GM12878 (cell line): ENCODE data around the gene CORO7. TPM values are rescaled to one million over a fixed set of nuclear protein-coding genes. Genes with fewer than 3 reads are reported as not detected.

Experiments used
- ATAC-seq: fragments of 200-7000 bp; cut with Tn5 transposase; 3 replicates; pipeline ENCODE4 v1.9.1; 2020; ENCODE audit warnings: mild to moderate bottlenecking, moderate library complexity
- BruUV-seq: library from RNA; stranded (reverse); fragments of 400-500 nt; replicated peaks from 2 replicates; lab custom pipeline; 2021; lab: Mats Ljungman, UMichigan
- CTCF ChIA-PET: fragments of 300-600 bp; sonication (Branson Sonifier 250); formaldehyde crosslinking; extraction: SDS; loops from one replicate; lab custom pipeline; 2021; ENCODE audit warnings: inconsistent platforms; lab: Yijun Ruan, JAX
- POLR2A ChIA-PET: fragments of 350-600 bp; formaldehyde crosslinking; extraction: SDS; loops from one replicate; lab custom pipeline; 2021; ENCODE audit warnings: inconsistent platforms; lab: Charles Lee
- RAD21 ChIA-PET: fragments of 300-600 bp; sonication (Branson Sonifier 250); formaldehyde crosslinking; loops from one replicate; lab custom pipeline; 2023; ENCODE audit warnings: antibody characterized with exemption; ENCODE audit not compliant: unreplicated experiment; lab: Charles Lee
- SMC1A ChIA-PET: fragments of 300-600 bp; sonication (Branson Sonifier 250); formaldehyde crosslinking; loops from one replicate; lab custom pipeline; 2023; ENCODE audit not compliant: unreplicated experiment, uncharacterized antibody; lab: Charles Lee
- DNase-seq: peaks from one replicate; pipeline ENCODE4 v3.0.0-alpha.2; 2011; ENCODE audit warnings: low read depth, low spot score
- FAIRE-seq: peaks from 3 replicates; lab custom pipeline; 2011; peaks lifted over from hg19 to GRCh38; lab: Jason Lieb, UNC
- H2AFZ ChIP-seq: 2 replicates; pipeline ENCODE4 v1.6.0; 2011; ENCODE audit warnings: low read depth, low read length, control low read depth; ENCODE audit not compliant: control insufficient read depth
- H3K27ac ChIP-seq: 2 replicates; pipeline ENCODE4 v1.5.1; 2011; ENCODE audit warnings: control low read depth; ENCODE audit not compliant: control insufficient read depth, insufficient read depth
- H3K27me3 ChIP-seq, 2 experiments: replicated peaks in 1 of 2; 2 replicates each; pipeline versions ENCODE4 v1.6.0 to v1.6.1; 2011; ENCODE audit warnings: low read length in 1 of 2; ENCODE audit not compliant: control insufficient read depth in 2 of 2, insufficient read depth in 2 of 2
- H3K36me3 ChIP-seq, 2 experiments: 2 replicates each; pipeline ENCODE4 v1.5.1; 2011; ENCODE audit warnings: low read length in 1 of 2; ENCODE audit not compliant: control insufficient read depth in 2 of 2, insufficient read depth in 2 of 2
- H3K4me1 ChIP-seq: 2 replicates; pipeline ENCODE4 v1.6.1; 2011; ENCODE audit warnings: mild to moderate bottlenecking, low read length, moderate library complexity, mixed read lengths; ENCODE audit not compliant: control insufficient read depth, insufficient read depth
- H3K4me2 ChIP-seq: 2 replicates; pipeline ENCODE4 v1.6.0; 2011; ENCODE audit warnings: control low read depth; ENCODE audit not compliant: control insufficient read depth, insufficient read depth
- H3K4me3 ChIP-seq: fragments of 200-600 bp; sonication (generic); 2 replicates; pipeline ENCODE4 v1.5.1; 2016
- H3K79me2 ChIP-seq: 2 replicates; pipeline ENCODE4 v1.6.0; 2011; ENCODE audit warnings: low read length; ENCODE audit not compliant: control insufficient read depth, insufficient read depth
- H3K9ac ChIP-seq: 2 replicates; pipeline ENCODE4 v1.8.0; 2011; ENCODE audit warnings: low read length, control low read depth, mixed read lengths; ENCODE audit not compliant: control insufficient read depth, insufficient read depth
- H3K9me3 ChIP-seq: replicated peaks from 3 replicates; pipeline ENCODE4 v1.5.1; 2011; ENCODE audit warnings: mild to moderate bottlenecking, low read length; ENCODE audit not compliant: control insufficient read depth, insufficient read depth
- H4K20me1 ChIP-seq: 2 replicates; pipeline ENCODE4 v1.6.0; 2011; ENCODE audit not compliant: control insufficient read depth, insufficient read depth
- BHLHE40 ChIP-seq, 2 experiments: fragments of 450-650 bp in 1 of 2; IDR thresholded peaks; 2 replicates each; pipeline ENCODE4 v1.6.1; 2011 to 2017; ENCODE audit warnings: low read depth in 2 of 2, borderline replicate concordance in 1 of 2, improper control_type of control experiment in 1 of 2, low read length in 1 of 2, mild to moderate bottlenecking in 1 of 2
- BRCA1 ChIP-seq: IDR thresholded peaks from 2 replicates; pipeline ENCODE4 v1.6.1; 2011; ENCODE audit warnings: low read depth, low read length, improper control_type of control experiment
- CBX5 ChIP-seq: sonication (generic); IDR thresholded peaks from 2 replicates; pipeline ENCODE4 v1.6.1; 2016; ENCODE audit warnings: low read depth, moderate library complexity, mild to moderate bottlenecking, inconsistent platforms
- CEBPB ChIP-seq, 2 experiments: fragments of 150-350 bp in 1 of 2; IDR thresholded peaks; 2 replicates each; pipeline ENCODE4 v1.6.1; 2012 to 2014; ENCODE audit warnings: low read depth in 2 of 2, low read length in 2 of 2, borderline replicate concordance in 1 of 2, inconsistent platforms in 1 of 2
- EGR1 ChIP-seq, 2 experiments: IDR thresholded peaks; 1 replicate in 1 of 2; 2 replicates in 1 of 2; pipeline ENCODE4 v1.6.1; 2011 to 2012; ENCODE audit warnings: low read depth in 2 of 2, low read length in 2 of 2, borderline replicate concordance in 1 of 2, mild to moderate bottlenecking in 1 of 2, moderate library complexity in 1 of 2
- FOXK2 ChIP-seq: fragments of 450-650 bp; IDR thresholded peaks from 2 replicates; pipeline ENCODE4 v1.6.1; 2017; ENCODE audit warnings: mild to moderate bottlenecking, moderate library complexity
- IKZF1 ChIP-seq: fragments of 450-650 bp; conservative IDR thresholded peaks from 2 replicates; pipeline ENCODE4 v1.6.1; 2017; ENCODE audit warnings: antibody characterized with exemption, mild to moderate bottlenecking
- MXI1 ChIP-seq: fragments of 150-350 bp; IDR thresholded peaks from 2 replicates; pipeline ENCODE4 v1.6.1; 2011; ENCODE audit warnings: low read depth, mild to moderate bottlenecking, inconsistent platforms, low read length, improper control_type of control experiment
- NBN ChIP-seq: fragments of 450-650 bp; IDR thresholded peaks from 2 replicates; pipeline ENCODE4 v1.6.1; 2016
- PAX8 ChIP-seq: fragments of 450-650 bp; IDR thresholded peaks from 2 replicates; pipeline ENCODE4 v1.6.1; 2017; ENCODE audit warnings: mild to moderate bottlenecking, moderate library complexity
- PML ChIP-seq: IDR thresholded peaks from 2 replicates; pipeline ENCODE4 v1.6.1; 2012; ENCODE audit warnings: low read length, inconsistent platforms
- SRF ChIP-seq, 2 experiments: IDR thresholded peaks; 2 replicates each; pipeline ENCODE4 v1.6.1; 2011; ENCODE audit warnings: low read depth in 2 of 2, low read length in 2 of 2, mild to moderate bottlenecking in 1 of 2, moderate library complexity in 1 of 2
- SUPT20H ChIP-seq: IDR thresholded peaks from 2 replicates; pipeline ENCODE4 v1.6.1; 2011; ENCODE audit warnings: low read depth, mild to moderate bottlenecking, low read length, moderate library complexity, borderline replicate concordance; ENCODE audit not compliant: control insufficient read depth
- TARDBP ChIP-seq: IDR thresholded peaks from 2 replicates; pipeline ENCODE4 v1.6.1; 2016; ENCODE audit warnings: borderline replicate concordance
- WRNIP1 ChIP-seq: IDR thresholded peaks from 2 replicates; pipeline ENCODE4 v1.6.1; 2011; ENCODE audit warnings: low read depth, low read length, improper control_type of control experiment, borderline replicate concordance
- ZNF24 ChIP-seq: fragments of 450-650 bp; IDR thresholded peaks from 2 replicates; pipeline ENCODE4 v1.6.1; 2017; ENCODE audit warnings: antibody characterized with exemption, mild to moderate bottlenecking
- ZNF622 ChIP-seq: fragments of 450-650 bp; IDR thresholded peaks from 2 replicates; pipeline ENCODE4 v1.6.1; 2017; ENCODE audit warnings: mild to moderate bottlenecking, inconsistent platforms
- WGBS: methylation state at CpG from one replicate; pipeline ENCODE4 v1.1.6; 2016; ENCODE audit warnings: low lambda C conversion rate; ENCODE audit not compliant: insufficient replicate concordance, insufficient coverage; ENCODE audit errors: missing lambda C conversion rate; 5-methylcytosine and 5-hydroxymethylcytosine counted together
- in situ Hi-C: fragments of 300-500 bp; cut with MboI; formaldehyde crosslinking; loops from 9 replicates; pipeline ENCODE4 v1.14.3; 2018; ENCODE audit warnings: mixed read lengths
- intact Hi-C: fragments of 100-400 bp; cut with micrococcal nuclease; formaldehyde crosslinking; loops from one replicate; pipeline ENCODE4 v1.14.2; 2022; ENCODE audit not compliant: unreplicated experiment
- polyA plus RNA-seq, 11 experiments: library from polyadenylated mRNA; depleted of rRNA in 4 of 11; unstranded in 6 of 11; stranded (reverse) in 5 of 11; fragments of >200 nt; fragmentation: Nextera tagmentation in 4 of 11; fragmentation: Illumina TruSeq in 1 of 11; extraction: Ambion mirVana in 4 of 11; extraction: Trizol in 1 of 11; gene quantifications; 1 replicate in 1 of 11; 2 replicates in 10 of 11; pipeline versions ENCODE4 v1.2.1 to v1.2.3, GENCODE V29; 2011 to 2016; ENCODE audit warnings: inconsistent platforms in 2 of 11, missing spikeins in 2 of 11, low read depth in 1 of 11
- total RNA-seq, 4 experiments: library from RNA; depleted of rRNA in 3 of 4; stranded (reverse); fragments of >200 nt in 3 of 4; fragmentation: Illumina TruSeq in 1 of 4; extraction: Trizol in 1 of 4; gene quantifications; 2 replicates each; pipeline versions ENCODE4 v1.2.1 to v1.2.3, GENCODE V29; 2013 to 2021
- TF ChIP-seq, protein P1 (sequence below): fragments of 450-650 bp; conservative IDR thresholded peaks from 2 replicates; pipeline ENCODE4 v1.6.1; 2017; ENCODE audit warnings: mild to moderate bottlenecking, moderate library complexity
- TF ChIP-seq, protein P2 (sequence below): IDR thresholded peaks from 2 replicates; pipeline ENCODE4 v1.6.1; 2011; ENCODE audit warnings: borderline replicate concordance, low read depth, mild to moderate bottlenecking, moderate library complexity, low read length; ENCODE audit not compliant: insufficient read depth, poor library complexity, severe bottlenecking
- TF ChIP-seq, protein P3 (sequence below): IDR thresholded peaks from 2 replicates; pipeline ENCODE4 v1.6.1; 2011; ENCODE audit warnings: low read depth, low read length, improper control_type of control experiment, borderline replicate concordance

Gene CORO7
- total and polyA plus RNA-seq, 10 of the 15 experiments (the other 5 are each of a cell fraction or from before 2014, with no cell fraction given) = 0.64 to 89.2 (median 43.7) TPM

DNA sequence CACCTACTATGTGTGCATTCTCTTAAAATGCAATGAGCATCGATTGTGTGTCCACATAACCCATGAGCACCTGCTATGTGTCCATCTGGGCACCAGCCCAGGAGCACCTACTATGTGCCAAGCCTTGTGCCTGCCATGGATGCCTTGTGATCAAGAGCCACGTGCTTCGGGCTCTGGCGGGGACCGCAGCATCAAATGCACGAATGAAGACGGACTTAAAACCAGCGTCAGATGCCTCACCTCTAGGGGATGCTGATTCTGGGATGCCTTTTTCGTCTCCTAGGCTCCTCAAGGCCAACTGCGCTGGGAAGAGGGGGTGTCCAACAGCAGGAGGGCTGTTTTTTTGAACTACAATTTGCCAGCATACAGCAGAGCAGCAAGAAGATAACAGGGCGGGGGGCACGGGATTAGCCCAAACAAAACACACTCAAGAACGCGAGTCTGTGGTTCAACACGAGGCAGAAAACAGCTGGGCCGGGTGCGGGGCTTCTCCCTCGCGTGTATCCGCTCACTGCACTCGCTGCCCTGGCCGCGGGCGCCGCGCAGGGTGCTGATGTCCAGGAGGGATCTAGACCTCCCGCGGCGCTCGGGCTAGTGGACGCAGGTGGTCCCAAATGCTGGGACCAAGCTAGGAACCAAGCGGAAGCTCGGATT is 101.7 kb downstream of the CORO7 start:
- H3K9me3 ChIP-seq = no peaks in the 10 kb centered on the region
- SMC1A ChIA-PET = no interaction called here
- CTCF ChIA-PET = interaction anchor here (0.7 to 1.2 kb wide), 4 partner anchors 8 to 88 kb away, joined by 3 to 5 read pairs (median 3); no protein-coding TSS in a partner anchor
- peak overlapping the region; percentile 52 for H3K4me3 ChIP-seq
- BruUV-seq = no TSS peak
- H3K4me1 ChIP-seq = peaks cover 10% of the 10 kb centered on the region
- POLR2A ChIA-PET = interaction anchor here (1.0 kb wide), 1 partner anchor 69 kb away, joined by 5 read pairs; no protein-coding TSS in a partner anchor
- H3K27ac ChIP-seq = no peak overlapping the region
- RAD21 ChIA-PET = interaction anchor here (0.7 to 1.2 kb wide), 3 partner anchors 13 to 61 kb away, joined by 4 to 5 read pairs (median 4); no protein-coding TSS in a partner anchor
- peak; percentile 29 for ATAC-seq
- no peak overlapping the region for H3K9ac ChIP-seq
- in situ Hi-C loops (no loop called here), intact Hi-C loops (no loop called here)
- H3K4me2 ChIP-seq = peak overlapping the region; percentile 80
- peak overlapping the region; percentile 21; the same call in 1 of the 2 replicates for H2AFZ ChIP-seq
- peaks cover 0 to 6% of the 10 kb centered on the region in 2 experiments; a peak in 1 of 4 replicates for H3K27me3 ChIP-seq
- H4K20me1 ChIP-seq = no peaks in the 10 kb centered on the region
- no peaks in the 10 kb centered on the region for H3K79me2 ChIP-seq
- H3K36me3 ChIP-seq = no peaks in the 10 kb centered on the region
- FAIRE-seq = peak; percentile 77
- DNase-seq = no peak
- 3% methylated on average over 31 of the region's 33 CpGs for WGBS
- peak; percentile 49 to 69; a peak in 3 of 4 replicates for TF ChIP-seq BHLHE40 (IDR thresholded peaks at IDR 0.05; ENCODE audit: borderline replicate concordance in 1 of 2, low read depth in 2 of 2, low read length in 1 of 2)
- TF ChIP-seq, protein P1, sequence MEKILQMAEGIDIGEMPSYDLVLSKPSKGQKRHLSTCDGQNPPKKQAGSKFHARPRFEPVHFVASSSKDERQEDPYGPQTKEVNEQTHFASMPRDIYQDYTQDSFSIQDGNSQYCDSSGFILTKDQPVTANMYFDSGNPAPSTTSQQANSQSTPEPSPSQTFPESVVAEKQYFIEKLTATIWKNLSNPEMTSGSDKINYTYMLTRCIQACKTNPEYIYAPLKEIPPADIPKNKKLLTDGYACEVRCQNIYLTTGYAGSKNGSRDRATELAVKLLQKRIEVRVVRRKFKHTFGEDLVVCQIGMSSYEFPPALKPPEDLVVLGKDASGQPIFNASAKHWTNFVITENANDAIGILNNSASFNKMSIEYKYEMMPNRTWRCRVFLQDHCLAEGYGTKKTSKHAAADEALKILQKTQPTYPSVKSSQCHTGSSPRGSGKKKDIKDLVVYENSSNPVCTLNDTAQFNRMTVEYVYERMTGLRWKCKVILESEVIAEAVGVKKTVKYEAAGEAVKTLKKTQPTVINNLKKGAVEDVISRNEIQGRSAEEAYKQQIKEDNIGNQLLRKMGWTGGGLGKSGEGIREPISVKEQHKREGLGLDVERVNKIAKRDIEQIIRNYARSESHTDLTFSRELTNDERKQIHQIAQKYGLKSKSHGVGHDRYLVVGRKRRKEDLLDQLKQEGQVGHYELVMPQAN = no peak
- TF ChIP-seq BRCA1 = no peak
- no peak for TF ChIP-seq TARDBP
- no peak for TF ChIP-seq SUPT20H
- TF ChIP-seq EGR1 (IDR thresholded peaks at IDR 0.05; ENCODE audit: borderline replicate concordance in 1 of 2, low read depth in 2 of 2, low read length in 2 of 2) = no peak
- TF ChIP-seq FOXK2 = no peak
- TF ChIP-seq, protein P2, sequence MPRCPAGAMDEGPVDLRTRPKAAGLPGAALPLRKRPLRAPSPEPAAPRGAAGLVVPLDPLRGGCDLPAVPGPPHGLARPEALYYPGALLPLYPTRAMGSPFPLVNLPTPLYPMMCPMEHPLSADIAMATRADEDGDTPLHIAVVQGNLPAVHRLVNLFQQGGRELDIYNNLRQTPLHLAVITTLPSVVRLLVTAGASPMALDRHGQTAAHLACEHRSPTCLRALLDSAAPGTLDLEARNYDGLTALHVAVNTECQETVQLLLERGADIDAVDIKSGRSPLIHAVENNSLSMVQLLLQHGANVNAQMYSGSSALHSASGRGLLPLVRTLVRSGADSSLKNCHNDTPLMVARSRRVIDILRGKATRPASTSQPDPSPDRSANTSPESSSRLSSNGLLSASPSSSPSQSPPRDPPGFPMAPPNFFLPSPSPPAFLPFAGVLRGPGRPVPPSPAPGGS = no peak
- no peak for TF ChIP-seq CEBPB (IDR thresholded peaks at IDR 0.05; ENCODE audit: borderline replicate concordance in 1 of 2, low read depth in 2 of 2, low read length in 2 of 2)
- TF ChIP-seq CBX5 = no peak
- no peak for TF ChIP-seq ZNF24
- no peak for TF ChIP-seq ZNF622
- TF ChIP-seq PML = no peak
- TF ChIP-seq MXI1 = no peak
- TF ChIP-seq NBN = 0 out of 2 replicates have a peak, but pooled peaks have one; percentile 6
- TF ChIP-seq, protein P3, sequence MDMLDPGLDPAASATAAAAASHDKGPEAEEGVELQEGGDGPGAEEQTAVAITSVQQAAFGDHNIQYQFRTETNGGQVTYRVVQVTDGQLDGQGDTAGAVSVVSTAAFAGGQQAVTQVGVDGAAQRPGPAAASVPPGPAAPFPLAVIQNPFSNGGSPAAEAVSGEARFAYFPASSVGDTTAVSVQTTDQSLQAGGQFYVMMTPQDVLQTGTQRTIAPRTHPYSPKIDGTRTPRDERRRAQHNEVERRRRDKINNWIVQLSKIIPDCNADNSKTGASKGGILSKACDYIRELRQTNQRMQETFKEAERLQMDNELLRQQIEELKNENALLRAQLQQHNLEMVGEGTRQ = no peak; the same call in 1 of the 2 replicates
- TF ChIP-seq WRNIP1 = peak; percentile 93; the same call in 1 of the 2 replicates
- TF ChIP-seq PAX8 = no peak
- no peak for TF ChIP-seq SRF (IDR thresholded peaks at IDR 0.05; ENCODE audit: low read depth in 2 of 2, low read length in 2 of 2)
- TF ChIP-seq IKZF1 = no peak
